Fibroblast of mammary gland (primary cell): ENCODE data around the gene URAD.
"Not testable (repeated sequence)": the region's sequence is repeated elsewhere in the genome, so short reads cannot be mapped to it uniquely, and the experiment has no call there.

Source experiments
- DNase-seq: peaks from one replicate; pipeline ENCODE4 v3.0.0-alpha.2; 2010; ENCODE audit warnings: low read depth
- H3K4me3 ChIP-seq: 2 replicates; pipeline ENCODE4 v1.5.1; 2011; ENCODE audit warnings: low read depth, mild to moderate bottlenecking, low read length, moderate library complexity; ENCODE audit not compliant: control insufficient read depth
- CTCF ChIP-seq: conservative IDR thresholded peaks from 2 replicates; pipeline ENCODE4 v1.5.1; 2011; ENCODE audit warnings: low read depth, low read length, inconsistent platforms; ENCODE audit not compliant: control insufficient read depth, insufficient read depth

The URAD gene

DNA sequence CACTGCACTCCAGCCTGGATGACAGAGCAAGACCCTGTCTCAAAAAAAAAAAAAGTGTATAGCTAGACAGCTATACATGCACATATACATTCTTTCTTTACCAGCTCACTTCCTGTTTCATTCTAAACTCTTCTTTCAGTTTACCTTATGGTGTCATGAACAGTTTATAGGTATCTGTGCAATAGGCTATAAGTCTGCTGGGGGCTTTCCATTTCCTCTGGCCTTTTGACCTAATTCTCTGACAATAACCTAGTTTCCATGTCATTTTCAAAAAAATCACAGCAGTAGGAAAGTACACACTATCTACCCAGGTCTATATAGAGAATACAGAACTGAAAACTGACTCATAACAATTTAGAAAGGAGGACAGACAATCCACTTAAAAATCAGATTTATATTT lies 24.4 kb upstream of the URAD start:
- no peak for TF ChIP-seq CTCF
- no peak for DNase-seq
- no peak overlapping the region for H3K4me3 ChIP-seq

DNA sequence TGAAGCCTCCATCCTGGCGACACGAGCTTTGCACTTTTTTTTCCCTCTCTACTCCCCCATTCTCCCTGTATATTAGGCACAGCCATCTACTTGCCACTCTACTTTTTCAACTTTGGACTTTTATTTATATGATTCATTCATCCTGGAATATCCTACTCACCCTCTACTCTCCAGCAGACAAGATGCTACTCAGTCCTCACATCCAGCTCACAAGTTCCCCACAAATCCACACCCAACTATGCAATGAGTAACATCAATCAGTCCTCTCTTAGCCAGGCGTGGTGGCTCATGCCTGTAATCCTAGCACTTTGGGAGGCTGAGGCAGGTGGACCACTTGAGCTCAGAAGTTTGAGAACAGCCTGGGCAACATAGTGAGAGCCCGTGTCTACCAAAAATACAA lies 23.9 kb upstream of the URAD start:
- no peak for DNase-seq
- no peak for TF ChIP-seq CTCF
- H3K4me3 ChIP-seq = no peak overlapping the region

- H3K4me3 ChIP-seq = no peak overlapping the region
- no peak for DNase-seq
- no peak for TF ChIP-seq CTCF
These were observed 21.6 kb upstream of the URAD start for GRCh38 chr13:28010046-28010445.

GRCh38 chr13:28005016-28005415 lies 16.5 kb upstream of the URAD start:
- not testable (repeated sequence) for H3K4me3 ChIP-seq, DNase-seq

DNA sequence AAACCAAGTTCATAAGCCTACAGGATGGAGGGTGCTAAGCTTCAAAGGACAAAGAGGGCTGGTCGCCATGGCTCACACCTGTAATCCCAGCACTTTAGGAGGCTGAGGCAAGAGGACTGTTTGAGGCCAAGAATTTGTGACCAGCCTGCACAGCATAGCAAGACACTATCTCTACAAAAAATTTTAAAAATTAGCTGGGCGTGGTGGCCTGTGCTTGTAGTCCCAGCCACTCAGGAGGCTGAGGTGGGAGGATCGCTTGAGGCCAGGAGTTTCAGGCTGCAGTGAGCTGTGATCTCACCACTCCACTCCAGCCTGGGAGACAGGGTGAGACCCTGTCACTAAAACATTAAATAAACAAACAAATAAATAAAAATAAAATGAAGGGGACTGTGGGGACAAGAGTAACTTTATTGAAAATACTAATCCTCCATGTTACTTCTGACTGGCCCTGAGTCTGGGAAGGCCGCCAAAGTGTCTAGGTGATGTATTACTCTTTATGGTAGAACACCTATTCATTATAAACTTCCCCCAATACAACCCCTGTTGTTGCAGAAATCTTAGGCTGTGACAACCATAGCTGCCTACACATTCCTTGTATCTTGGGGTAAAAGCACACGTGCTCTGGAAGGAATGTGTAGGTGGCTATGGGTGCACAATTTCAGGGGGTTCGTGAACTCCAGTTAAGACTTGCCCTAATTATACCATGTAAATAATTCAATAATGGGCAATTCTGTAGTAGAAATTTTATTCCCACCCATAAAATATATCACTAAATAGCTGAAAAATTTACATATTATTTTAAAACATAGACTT lies 14.6 kb upstream of the URAD start:
- DNase-seq = no peak
- H3K4me3 ChIP-seq = no peak overlapping the region
- no peak for TF ChIP-seq CTCF

DNA sequence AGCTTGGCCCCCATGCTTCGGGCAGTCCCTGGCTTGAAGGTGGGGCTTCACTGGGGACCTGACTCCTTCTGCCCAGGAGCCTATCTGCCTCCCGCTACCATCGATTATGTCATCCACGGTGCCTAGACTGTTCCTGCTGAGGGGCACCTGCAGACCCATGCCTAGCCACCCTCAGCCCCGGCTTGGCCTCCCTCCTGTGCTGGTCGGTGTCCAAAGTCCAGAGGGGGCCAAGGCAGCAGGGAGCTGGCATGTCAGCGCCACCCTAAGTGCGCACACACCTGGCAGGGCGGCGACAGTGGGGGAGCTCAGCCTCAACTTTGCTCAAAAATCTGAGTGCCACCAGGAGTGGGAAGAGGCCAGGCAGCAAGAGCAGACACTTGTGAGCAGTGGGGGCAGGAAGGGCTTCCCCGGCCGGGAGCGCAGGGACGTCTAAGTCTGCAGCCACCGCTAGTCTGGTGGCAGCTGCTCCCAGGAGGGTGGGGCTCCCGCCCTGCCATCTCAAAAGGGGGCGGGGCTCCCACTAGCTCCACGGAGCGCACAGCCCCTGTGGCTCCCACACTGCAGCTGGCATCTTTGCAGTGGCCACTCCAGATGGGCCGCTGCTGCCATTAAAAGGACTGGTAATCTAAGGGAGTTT lies 13.5 kb upstream of the URAD start:
- no peak for DNase-seq
- H3K4me3 ChIP-seq = no peak overlapping the region
- no peak for TF ChIP-seq CTCF

- DNase-seq = no peak
- TF ChIP-seq CTCF = no peak
- H3K4me3 ChIP-seq = no peak overlapping the region
These were observed 12.6 kb upstream of the URAD start for GRCh38 chr13:28001049-28001448.
